ENCODE data around the gene PACSIN1. TPM values are rescaled to one million over a fixed set of nuclear protein-coding genes. Genes with fewer than 3 reads are reported as not detected.

Gene PACSIN1
- total RNA-seq, 1 experiment from 2014 or later = 7.0 TPM

DNA sequence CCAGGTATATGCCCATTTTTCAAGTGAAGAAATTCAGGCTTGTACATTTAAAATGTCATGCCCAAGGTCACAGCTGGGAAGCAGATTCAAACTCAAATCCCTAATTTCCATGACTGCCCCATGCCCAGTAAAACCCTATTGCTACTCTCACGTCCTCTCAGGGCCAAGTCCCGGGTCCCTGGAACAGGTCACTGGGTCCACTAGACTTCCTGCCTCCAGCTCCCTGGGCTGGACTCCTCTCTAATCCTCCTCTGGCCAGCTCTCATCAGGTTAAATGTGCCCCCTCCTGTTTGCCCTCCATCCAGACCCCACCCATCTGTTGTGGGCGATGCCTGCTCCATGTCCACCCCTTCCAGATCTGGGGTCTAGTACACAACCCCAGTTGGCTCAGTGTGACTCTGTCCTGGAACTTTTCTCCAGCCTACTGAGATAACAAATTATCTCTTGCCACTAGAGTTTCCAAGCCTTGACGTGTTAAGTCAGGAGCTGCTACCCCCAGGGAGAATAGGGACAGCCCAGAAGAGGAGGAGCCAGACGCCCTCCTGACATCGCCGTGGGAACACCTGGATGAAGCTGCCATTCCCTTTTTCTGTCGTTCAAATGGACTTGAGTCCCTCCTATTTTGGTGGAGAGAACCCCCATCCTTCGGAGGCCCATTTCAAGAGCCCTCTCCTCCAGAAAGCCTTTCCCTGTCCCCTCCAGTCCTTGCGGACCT lies 93.9 kb downstream of the PACSIN1 start:
- no peak overlapping the region for H3K27ac ChIP-seq (ENCODE audit: insufficient read length, low read depth, low read length)
- no peak overlapping the region for H3K14ac ChIP-seq (ENCODE audit: insufficient read depth, low read length)
- no peak overlapping the region for H2AK5ac ChIP-seq (ENCODE audit: insufficient read length, low read length)
- Mint-ChIP-seq H3K4me3 (no peak overlapping the region; a peak in 1 of 5 replicates), H3K36me3 (ENCODE audit: insufficient read depth in 1 of 3, low read depth in 3 of 3) (no peaks in the 10 kb centered on the region), H3K9me3 (no peaks in the 10 kb centered on the region; a peak in 2 of 5 replicates), H3K4me1 (peaks cover 17 to 26% of the 10 kb centered on the region in 2 experiments), H3K27ac (peak overlapping the region in 1 of 3 experiments; percentile 69; a peak in 2 of 7 replicates), H3K27me3 (ENCODE audit: low read depth) (peaks cover 2% of the 10 kb centered on the region)
- no peak overlapping the region for H2BK5ac ChIP-seq (ENCODE audit: insufficient read length, low read length)
- TF ChIP-seq, protein P1, sequence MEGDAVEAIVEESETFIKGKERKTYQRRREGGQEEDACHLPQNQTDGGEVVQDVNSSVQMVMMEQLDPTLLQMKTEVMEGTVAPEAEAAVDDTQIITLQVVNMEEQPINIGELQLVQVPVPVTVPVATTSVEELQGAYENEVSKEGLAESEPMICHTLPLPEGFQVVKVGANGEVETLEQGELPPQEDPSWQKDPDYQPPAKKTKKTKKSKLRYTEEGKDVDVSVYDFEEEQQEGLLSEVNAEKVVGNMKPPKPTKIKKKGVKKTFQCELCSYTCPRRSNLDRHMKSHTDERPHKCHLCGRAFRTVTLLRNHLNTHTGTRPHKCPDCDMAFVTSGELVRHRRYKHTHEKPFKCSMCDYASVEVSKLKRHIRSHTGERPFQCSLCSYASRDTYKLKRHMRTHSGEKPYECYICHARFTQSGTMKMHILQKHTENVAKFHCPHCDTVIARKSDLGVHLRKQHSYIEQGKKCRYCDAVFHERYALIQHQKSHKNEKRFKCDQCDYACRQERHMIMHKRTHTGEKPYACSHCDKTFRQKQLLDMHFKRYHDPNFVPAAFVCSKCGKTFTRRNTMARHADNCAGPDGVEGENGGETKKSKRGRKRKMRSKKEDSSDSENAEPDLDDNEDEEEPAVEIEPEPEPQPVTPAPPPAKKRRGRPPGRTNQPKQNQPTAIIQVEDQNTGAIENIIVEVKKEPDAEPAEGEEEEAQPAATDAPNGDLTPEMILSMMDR (conservative IDR thresholded peaks at IDR 0.05) = no peak
- H4K5ac ChIP-seq (ENCODE audit: insufficient read length, low read depth, low read length) = no peak overlapping the region
- no peak overlapping the region for H2AFZ ChIP-seq (ENCODE audit: low read length)
- H3K23me2 ChIP-seq (ENCODE audit: insufficient read length, low read depth, low read length, poor library complexity, severe bottlenecking) = no peaks in the 10 kb centered on the region
- no peaks in the 10 kb centered on the region for H4K20me1 ChIP-seq (ENCODE audit: control insufficient read depth, insufficient read depth, insufficient read length)
- no peak overlapping the region for H3K4me2 ChIP-seq (ENCODE audit: insufficient read depth, insufficient read length, low read length)
- H3K79me1 ChIP-seq (ENCODE audit: insufficient read depth, low read depth, low read length, poor library complexity, severe bottlenecking) = no peaks in the 10 kb centered on the region
- WGBS (ENCODE audit: extremely low coverage, insufficient read length, low lambda C conversion rate) = no CpG with 5 or more reads among the region's 10 CpGs
- DNase-seq = peak; percentile 53
- no peaks in the 10 kb centered on the region; the same call in 1 of the 2 replicates for H3K4me1 ChIP-seq (ENCODE audit: insufficient read depth, low read length)
- no peak overlapping the region for H2BK20ac ChIP-seq (ENCODE audit: low read depth, low read length, poor library complexity, severe bottlenecking)
- no peaks in the 10 kb centered on the region for H3K79me2 ChIP-seq (ENCODE audit: insufficient read depth, low read length)
- no peak overlapping the region for H4K8ac ChIP-seq (replicated peaks; ENCODE audit: insufficient read length, low read depth, low read length)
- H3K9ac ChIP-seq (ENCODE audit: extremely low read depth, insufficient read length, low read length) = no peak overlapping the region
- no peak overlapping the region for H3K56ac ChIP-seq (ENCODE audit: insufficient read length, low read depth, low read length)
- H2BK120ac ChIP-seq (ENCODE audit: low read depth, low read length, poor library complexity, severe bottlenecking) = no peak overlapping the region
- no peak overlapping the region for H3K23ac ChIP-seq (ENCODE audit: insufficient read length, low read depth, low read length)
- H4K91ac ChIP-seq (ENCODE audit: insufficient read length, low read depth, low read length) = no peak overlapping the region
- no peak overlapping the region for H2BK12ac ChIP-seq (ENCODE audit: insufficient read length, low read depth, low read length)
- no peak overlapping the region for H3T11ph ChIP-seq (ENCODE audit: low read length)
- no peaks in the 10 kb centered on the region for H3K9me3 ChIP-seq (ENCODE audit: control insufficient read depth, low read depth, low read length)
- H3K27me3 ChIP-seq (ENCODE audit: insufficient read depth, low read length) = no peaks in the 10 kb centered on the region
- no peak overlapping the region for H3K18ac ChIP-seq (ENCODE audit: insufficient read length, low read depth, low read length)
- no peak overlapping the region for H3K4ac ChIP-seq (ENCODE audit: low read depth, low read length)
- H2BK15ac ChIP-seq (ENCODE audit: low read depth, low read length) = no peak overlapping the region
